IMR-90 (cell line): ENCODE results near the gene DEFB114.

Experiments
- BHLHE40 ChIP-seq: fragments of 150-350 bp; IDR thresholded peaks from 2 replicates; pipeline ENCODE4 v1.6.1; 2016; ENCODE audit warnings: mild to moderate bottlenecking, low read depth, low read length
- CEBPB ChIP-seq: IDR thresholded peaks from 2 replicates; pipeline ENCODE4 v1.6.1; 2012; ENCODE audit warnings: low read depth, low read length, improper control_type of control experiment
- CTCF ChIP-seq: conservative IDR thresholded peaks from 2 replicates; pipeline ENCODE4 v1.5.1; 2012; ENCODE audit warnings: mild to moderate bottlenecking, low read depth, low read length, improper control_type of control experiment
- MAFK ChIP-seq: IDR thresholded peaks from 2 replicates; pipeline ENCODE4 v1.6.1; 2012; ENCODE audit warnings: low read depth, low read length, improper control_type of control experiment
- MAZ ChIP-seq: IDR thresholded peaks from 2 replicates; pipeline ENCODE4 v1.6.1; 2012; ENCODE audit warnings: low read depth, mild to moderate bottlenecking, low read length, improper control_type of control experiment, moderate library complexity, borderline replicate concordance
- MXI1 ChIP-seq: IDR thresholded peaks from 2 replicates; pipeline ENCODE4 v1.6.1; 2012; ENCODE audit warnings: low read depth, mild to moderate bottlenecking, low read length, moderate library complexity, borderline replicate concordance
- NFE2L2 ChIP-seq: fragments of 150-350 bp; IDR thresholded peaks from 2 replicates; pipeline ENCODE4 v1.6.1; 2016; ENCODE audit warnings: low read depth, mild to moderate bottlenecking, low read length
- POLR2A ChIP-seq: IDR thresholded peaks from 2 replicates; pipeline ENCODE4 v1.6.1; 2012; ENCODE audit warnings: mild to moderate bottlenecking, low read depth, low read length
- RAD21 ChIP-seq: IDR thresholded peaks from 2 replicates; pipeline ENCODE4 v1.6.1; 2012; ENCODE audit warnings: low read length, improper control_type of control experiment
- RCOR1 ChIP-seq: IDR thresholded peaks from 2 replicates; pipeline ENCODE4 v1.6.1; 2012; ENCODE audit warnings: mild to moderate bottlenecking, low read length, improper control_type of control experiment; ENCODE audit not compliant: insufficient replicate concordance
- RFX5 ChIP-seq: IDR thresholded peaks from 2 replicates; pipeline ENCODE4 v1.8.0; 2012; ENCODE audit warnings: low read depth, mild to moderate bottlenecking, low read length, moderate library complexity
- SMC3 ChIP-seq: fragments of 150-350 bp; IDR thresholded peaks from 2 replicates; pipeline ENCODE4 v1.6.1; 2016; ENCODE audit warnings: low read depth, mild to moderate bottlenecking, antibody characterized with exemption, low read length, moderate library complexity
- USF2 ChIP-seq: fragments of 150-350 bp; IDR thresholded peaks from 2 replicates; pipeline ENCODE4 v1.6.1; 2017; ENCODE audit warnings: mild to moderate bottlenecking, antibody characterized with exemption, low read length, low read depth

- TF ChIP-seq RCOR1 (no peak), CTCF (no peak), SMC3 (no peak), USF2 (no peak), BHLHE40 (no peak), POLR2A (no peak), NFE2L2 (no peak), CEBPB (no peak), MXI1 (no peak), RAD21 (no peak), MAZ (no peak), RFX5 (no peak), MAFK (no peak)
These were observed at the start of gene DEFB114 for GRCh38 chr6:49964064-49964463.
